Spleen (tissue), 7 donors: Measurements from ENCODE around the gene SNRNP25.

ENCODE experiments used
- POLR2A ChIP-seq, 3 donors: fragments of 450-650 bp; IDR thresholded peaks; one replicate each; pipeline ENCODE4 v1.5.1; 2017; ENCODE audit warnings: antibody characterized with exemption in 3 of 3, mild to moderate bottlenecking in 1 of 3
- POLR2AphosphoS5 ChIP-seq, 3 donors: sonication (generic); formaldehyde crosslinking; IDR thresholded peaks; one replicate each; pipeline ENCODE4 v1.5.1; 2017; ENCODE audit warnings: antibody characterized with exemption in 3 of 3
- TF ChIP-seq, protein P1 (sequence below), 11 experiments: fragments of 200-600 bp in 7 of 11; fragments of 450-650 bp in 4 of 11; sonication (generic) in 4 of 11; IDR thresholded peaks in 8 of 11; conservative IDR thresholded peaks in 3 of 11; 1 replicate in 7 of 11; 2 replicates in 4 of 11; pipeline versions ENCODE4 v1.4.0 to v1.8.0; 2016 to 2021; ENCODE audit warnings: antibody characterized with exemption in 11 of 11, inconsistent platforms in 4 of 11, mild to moderate bottlenecking in 1 of 11
- donor health status: DM: no; HTN: no; CAD: no; lungs with moderate emphysema.
- donor health status: DM: no; HTN: no; CAD: no.
- donor health status: DM: no; HTN: no; CAD: no.

DNA sequence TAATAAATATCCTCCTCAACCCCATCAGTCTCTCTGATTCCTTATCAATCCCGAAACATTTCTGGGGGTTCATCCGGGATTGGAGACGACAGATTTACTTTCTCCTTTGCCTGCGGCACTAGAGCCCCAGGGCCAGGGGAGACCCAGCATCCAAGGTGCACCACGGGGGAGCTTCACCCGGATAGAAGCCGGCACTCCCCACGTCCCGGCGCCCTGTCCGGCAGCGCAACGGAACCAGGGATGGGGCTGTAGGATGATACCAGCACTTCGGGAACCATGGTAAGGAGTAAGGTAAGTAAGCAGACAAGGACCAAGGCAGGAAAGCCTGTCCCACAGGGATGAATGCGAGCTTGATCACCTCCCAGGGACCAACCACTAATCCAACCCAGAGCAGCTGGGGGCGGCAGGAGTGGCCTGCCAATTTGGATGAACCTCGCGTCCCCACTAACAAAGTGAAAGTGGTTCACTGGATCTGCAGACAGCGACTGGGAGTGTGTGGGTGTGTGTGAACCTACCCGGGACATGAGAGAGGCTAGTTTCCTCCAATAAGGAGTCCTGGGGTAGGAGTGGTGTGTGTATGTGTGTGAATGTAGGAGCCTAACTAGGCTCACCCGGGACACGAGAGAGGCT, 12.1 kb upstream of the SNRNP25 start:
- TF ChIP-seq, protein P1, sequence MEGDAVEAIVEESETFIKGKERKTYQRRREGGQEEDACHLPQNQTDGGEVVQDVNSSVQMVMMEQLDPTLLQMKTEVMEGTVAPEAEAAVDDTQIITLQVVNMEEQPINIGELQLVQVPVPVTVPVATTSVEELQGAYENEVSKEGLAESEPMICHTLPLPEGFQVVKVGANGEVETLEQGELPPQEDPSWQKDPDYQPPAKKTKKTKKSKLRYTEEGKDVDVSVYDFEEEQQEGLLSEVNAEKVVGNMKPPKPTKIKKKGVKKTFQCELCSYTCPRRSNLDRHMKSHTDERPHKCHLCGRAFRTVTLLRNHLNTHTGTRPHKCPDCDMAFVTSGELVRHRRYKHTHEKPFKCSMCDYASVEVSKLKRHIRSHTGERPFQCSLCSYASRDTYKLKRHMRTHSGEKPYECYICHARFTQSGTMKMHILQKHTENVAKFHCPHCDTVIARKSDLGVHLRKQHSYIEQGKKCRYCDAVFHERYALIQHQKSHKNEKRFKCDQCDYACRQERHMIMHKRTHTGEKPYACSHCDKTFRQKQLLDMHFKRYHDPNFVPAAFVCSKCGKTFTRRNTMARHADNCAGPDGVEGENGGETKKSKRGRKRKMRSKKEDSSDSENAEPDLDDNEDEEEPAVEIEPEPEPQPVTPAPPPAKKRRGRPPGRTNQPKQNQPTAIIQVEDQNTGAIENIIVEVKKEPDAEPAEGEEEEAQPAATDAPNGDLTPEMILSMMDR (IDR thresholded peaks at IDR 0.05 in 8 of 11, conservative IDR thresholded peaks at IDR 0.05 in 3 of 11): no peak
- no peak for TF ChIP-seq POLR2A (IDR thresholded peaks at IDR 0.05)
- peak in 1 of 3 donors; percentile 42 for TF ChIP-seq POLR2AphosphoS5 (IDR thresholded peaks at IDR 0.05)
